PC-3 (cell line): Measurements from ENCODE around the gene GATA3. TPM values are rescaled to one million over a fixed set of nuclear protein-coding genes. Genes with fewer than 3 reads are reported as not detected.

Experiments
- ATAC-seq: fragments of 200-7000 bp; cut with Tn5 transposase; 2 replicates; pipeline ENCODE4 v1.9.1; 2020; ENCODE audit warnings: mild to moderate bottlenecking, moderate library complexity
- BruUV-seq: library from RNA; stranded (reverse); fragments of 400-500 nt; replicated peaks from 2 replicates; lab custom pipeline; 2021; lab: Mats Ljungman, UMichigan
- CTCF ChIA-PET: fragments of 300-600 bp; sonication (Branson Sonifier 250); formaldehyde crosslinking; loops from one replicate; lab custom pipeline; 2022; ENCODE audit warnings: antibody characterized with exemption; lab: Charles Lee
- POLR2A ChIA-PET: fragments of 300-600 bp; sonication (Branson Sonifier 250); formaldehyde crosslinking; loops from one replicate; lab custom pipeline; 2022; ENCODE audit warnings: antibody characterized with exemption; ENCODE audit not compliant: unreplicated experiment; lab: Charles Lee
- DNase-seq: peaks from one replicate; pipeline ENCODE4 v3.0.0-alpha.2; 2015
- H2AFZ ChIP-seq: fragments of 300-600 bp; sonication (generic); 2 replicates; pipeline ENCODE4 v1.6.0; 2016; ENCODE audit warnings: antibody characterized with exemption, low read length
- H3F3A ChIP-seq: fragments of 300-600 bp; sonication (generic); one replicate; pipeline ENCODE4 v1.6.0; 2017; ENCODE audit warnings: antibody characterized with exemption, low read length, control low read depth, mild to moderate bottlenecking; ENCODE audit not compliant: unreplicated experiment
- H3K27ac ChIP-seq: fragments of 300-600 bp; sonication (generic); 2 replicates; pipeline ENCODE4 v1.5.1; 2016; ENCODE audit warnings: mild to moderate bottlenecking, low read length
- H3K27me3 ChIP-seq: fragments of 300-600 bp; sonication (generic); 2 replicates; pipeline ENCODE4 v1.6.1; 2016; ENCODE audit warnings: low read length, mixed read lengths
- H3K36me3 ChIP-seq: fragments of 300-600 bp; sonication (generic); 2 replicates; pipeline ENCODE4 v1.6.1; 2016; ENCODE audit warnings: low read depth, mixed run types, low read length, mixed read lengths
- H3K4me1 ChIP-seq: fragments of 300-600 bp; sonication (generic); 2 replicates; pipeline ENCODE4 v1.5.1; 2016; ENCODE audit warnings: low read length; ENCODE audit not compliant: insufficient read depth
- H3K4me2 ChIP-seq: fragments of 300-600 bp; sonication (generic); 2 replicates; pipeline ENCODE4 v1.6.0; 2016; ENCODE audit warnings: low read length
- H3K4me3 ChIP-seq: fragments of 300-600 bp; sonication (generic); 2 replicates; pipeline ENCODE4 v1.5.1; 2016; ENCODE audit warnings: mild to moderate bottlenecking, low read length, mixed read lengths
- H3K79me2 ChIP-seq: fragments of 300-600 bp; sonication (generic); 2 replicates; pipeline ENCODE4 v1.6.1; 2017; ENCODE audit warnings: low read length, mixed read lengths
- H3K9ac ChIP-seq: fragments of 300-600 bp; sonication (generic); 2 replicates; pipeline ENCODE4 v1.6.0; 2016; ENCODE audit warnings: mild to moderate bottlenecking, low read length
- H3K9me2 ChIP-seq: fragments of 300-600 bp; sonication (generic); replicated peaks from 2 replicates; pipeline ENCODE4 v1.6.1; 2016; ENCODE audit warnings: mixed run types, low read length, mixed read lengths
- H3K9me3 ChIP-seq: fragments of 300-600 bp; sonication (generic); 2 replicates; pipeline ENCODE4 v1.6.1; 2016; ENCODE audit warnings: low read length, mixed read lengths
- H4K20me1 ChIP-seq: fragments of 300-600 bp; sonication (generic); 2 replicates; pipeline ENCODE4 v1.6.1; 2016; ENCODE audit warnings: low read length, mixed read lengths
- CTCF ChIP-seq: fragments of 300-600 bp; sonication (generic); conservative IDR thresholded peaks from 2 replicates; pipeline ENCODE4 v1.5.1; 2017; ENCODE audit warnings: antibody characterized with exemption, low read depth, mild to moderate bottlenecking, low read length
- EZH2 ChIP-seq: fragments of 300-600 bp; sonication (generic); IDR thresholded peaks from one replicate; pipeline ENCODE4 v1.6.1; 2017; ENCODE audit warnings: antibody characterized with exemption, mild to moderate bottlenecking, low read length; ENCODE audit not compliant: unreplicated experiment
- EZH2phosphoT487 ChIP-seq: fragments of 300-600 bp; sonication (generic); IDR thresholded peaks from 2 replicates; pipeline ENCODE4 v1.6.1; 2018; ENCODE audit warnings: mild to moderate bottlenecking, antibody characterized with exemption, low read length, borderline replicate concordance
- intact Hi-C: fragments of 100-400 bp; cut with micrococcal nuclease; formaldehyde crosslinking; loops from 2 replicates; pipeline ENCODE4 v1.9.0; 2023
- total RNA-seq: library from RNA; depleted of rRNA; stranded (reverse); fragments of >200 nt; gene quantifications from 2 replicates; pipeline ENCODE4 v1.2.3, GENCODE V29; 2014

GATA3 gene
- total RNA-seq, 1 experiment from 2014 or later, result 2.6 TPM

DNA sequence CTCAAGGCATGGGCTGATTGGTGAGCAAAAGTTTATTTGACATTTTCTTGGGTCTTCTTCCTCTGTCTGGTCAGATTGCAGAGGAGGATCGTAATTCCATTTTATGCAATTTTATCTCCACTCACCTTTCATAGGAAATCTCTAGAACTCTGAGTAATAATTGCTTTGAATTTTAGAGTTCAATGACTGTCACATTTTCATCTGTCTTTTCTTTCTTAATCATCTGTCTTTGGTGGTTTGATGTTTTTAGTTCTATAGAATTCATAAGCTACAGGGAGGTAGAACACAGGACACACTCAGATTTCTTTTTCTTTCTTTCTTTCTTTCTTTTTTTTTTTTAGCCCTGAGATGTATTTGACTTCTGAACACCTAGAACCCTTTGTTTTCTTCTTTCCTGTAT is 11.6 kb downstream of the GATA3 start:
- H3K9ac ChIP-seq, result no peak overlapping the region
- CTCF ChIA-PET, result no interaction called here
- H3K9me2 ChIP-seq, result no peaks in the 10 kb centered on the region
- no peak for TF ChIP-seq CTCF
- H3K4me1 ChIP-seq, result no peaks in the 10 kb centered on the region
- no peaks in the 10 kb centered on the region for H3K9me3 ChIP-seq
- H3K27me3 ChIP-seq, result no peaks in the 10 kb centered on the region
- no peaks in the 10 kb centered on the region for H3F3A ChIP-seq
- no peak overlapping the region for H2AFZ ChIP-seq
- no peaks in the 10 kb centered on the region; the same call in 1 of the 2 replicates for H3K36me3 ChIP-seq
- no peak overlapping the region for H3K4me3 ChIP-seq
- POLR2A ChIA-PET, result no interaction called here
- H3K4me2 ChIP-seq, result no peak overlapping the region
- ATAC-seq (no peak), DNase-seq (no peak)
- H3K79me2 ChIP-seq, result no peaks in the 10 kb centered on the region
- intact Hi-C loops, result no loop called here
- no TSS peak for BruUV-seq
- no peaks in the 10 kb centered on the region for H4K20me1 ChIP-seq
- no peak overlapping the region for H3K27ac ChIP-seq

DNA sequence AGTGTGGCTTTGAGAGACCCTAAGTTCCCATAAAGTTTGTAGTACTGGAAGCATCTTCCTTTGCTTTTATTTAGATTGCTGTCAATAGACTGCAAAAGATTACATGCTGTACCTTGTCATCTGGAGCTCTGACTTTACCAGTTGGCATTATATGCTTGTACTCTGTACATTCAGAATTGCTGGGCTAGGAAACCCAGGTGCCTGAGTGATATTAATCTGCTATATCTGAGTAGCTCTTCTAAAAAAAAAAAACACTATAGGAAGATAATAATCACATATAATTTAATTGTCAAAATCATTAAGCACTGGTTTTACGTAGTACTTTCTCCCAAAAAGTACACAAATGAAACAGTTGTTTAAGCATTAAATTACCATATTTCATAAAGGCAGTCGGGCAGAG is 12.3 kb downstream of the GATA3 start:
- Histone ChIP-seq H3K4me3 (no peak overlapping the region), H3F3A (no peaks in the 10 kb centered on the region), H3K27ac (no peak overlapping the region), H3K4me1 (no peaks in the 10 kb centered on the region), H3K9me3 (no peaks in the 10 kb centered on the region), H4K20me1 (no peaks in the 10 kb centered on the region), H3K79me2 (no peaks in the 10 kb centered on the region), H3K9ac (no peak overlapping the region), H3K4me2 (no peak overlapping the region), H3K27me3 (no peaks in the 10 kb centered on the region), H3K9me2 (no peaks in the 10 kb centered on the region), H3K36me3 (no peaks in the 10 kb centered on the region; the same call in 1 of the 2 replicates), H2AFZ (no peak overlapping the region)
- BruUV-seq, result no TSS peak
- CTCF ChIA-PET, result no interaction called here
- POLR2A ChIA-PET, result no interaction called here
- ATAC-seq, result no peak
- no peak for TF ChIP-seq EZH2
- no peak for TF ChIP-seq EZH2phosphoT487
- TF ChIP-seq CTCF, result no peak
- intact Hi-C loops, result no loop called here
- no peak for DNase-seq

- Histone ChIP-seq H3K4me1 (no peaks in the 10 kb centered on the region), H3K27ac (no peak overlapping the region), H4K20me1 (no peaks in the 10 kb centered on the region), H3K79me2 (no peaks in the 10 kb centered on the region), H3F3A (no peaks in the 10 kb centered on the region), H3K9me3 (no peaks in the 10 kb centered on the region), H3K4me2 (no peak overlapping the region), H3K9ac (no peak overlapping the region), H3K9me2 (no peaks in the 10 kb centered on the region), H3K27me3 (no peaks in the 10 kb centered on the region), H3K36me3 (no peaks in the 10 kb centered on the region; the same call in 1 of the 2 replicates), H3K4me3 (no peak overlapping the region), H2AFZ (no peak overlapping the region)
- intact Hi-C loops, result no loop called here
- TF ChIP-seq EZH2phosphoT487, result no peak
- TF ChIP-seq EZH2, result no peak
- TF ChIP-seq CTCF, result no peak
- POLR2A ChIA-PET, result no interaction called here
- no TSS peak for BruUV-seq
- CTCF ChIA-PET, result no interaction called here
- no peak for ATAC-seq
- DNase-seq, result no peak
Observed at GRCh38 chr10:8069108-8069507, 14.6 kb downstream of the GATA3 start.
